K562 (cell line): ENCODE data around the gene TBC1D2. TPM values are rescaled to one million over a fixed set of nuclear protein-coding genes. Genes with fewer than 3 reads are reported as not detected.

ENCODE experiments used
- CEBPB ChIP-seq: fragments of 450-650 bp; IDR thresholded peaks from 2 replicates; pipeline ENCODE4 v1.6.1; 2016; ENCODE audit warnings: missing genetic modification characterization, missing compliant biosample characterization
- CREM ChIP-seq: IDR thresholded peaks from 2 replicates; pipeline ENCODE4 v1.6.1; 2014; ENCODE audit warnings: antibody characterized with exemption, low read depth
- DPF2 ChIP-seq: fragments of 450-650 bp; IDR thresholded peaks from 2 replicates; pipeline ENCODE4 v1.6.1; 2016
- ETS2 ChIP-seq: IDR thresholded peaks from 2 replicates; pipeline ENCODE4 v1.6.1; 2016; ENCODE audit warnings: borderline replicate concordance, missing genetic modification characterization, mild to moderate bottlenecking, moderate library complexity, missing compliant biosample characterization; ENCODE audit not compliant: poor library complexity, severe bottlenecking
- FOS ChIP-seq: IDR thresholded peaks from 3 replicates; pipeline ENCODE4 v1.6.1; 2011; ENCODE audit not compliant: insufficient read length; ENCODE audit errors: extremely low read depth
- FOXK1 ChIP-seq: sonication (generic); formaldehyde crosslinking; IDR thresholded peaks from 2 replicates; pipeline ENCODE4 v1.8.0; 2022; ENCODE audit warnings: missing genetic modification reagents, mild to moderate bottlenecking, borderline replicate concordance
- MBD1 ChIP-seq: fragments of 250-450 bp; sonication (Bioruptor Pico); IDR thresholded peaks from 2 replicates; pipeline ENCODE4 v1.8.0; 2022; ENCODE audit warnings: inconsistent platforms
- MITF ChIP-seq: IDR thresholded peaks from 2 replicates; pipeline ENCODE4 v1.6.1; 2014; ENCODE audit warnings: antibody characterized with exemption
- NR2C2 ChIP-seq, 2 experiments: fragments of 200-800 bp in 1 of 2; sonication (Bioruptor generic) in 1 of 2; sonication (generic) in 1 of 2; formaldehyde crosslinking in 1 of 2; IDR thresholded peaks; 2 replicates each; pipeline versions ENCODE4 v1.6.1 to v1.8.0; 2016 to 2022; ENCODE audit warnings: mild to moderate bottlenecking in 1 of 2, missing compliant biosample characterization in 1 of 2, missing genetic modification characterization in 1 of 2, missing genetic modification reagents in 1 of 2
- POU5F1 ChIP-seq: fragments of 150-350 bp; IDR thresholded peaks from 2 replicates; pipeline ENCODE4 v1.6.1; 2014; ENCODE audit warnings: borderline replicate concordance, low read length, low read depth, mild to moderate bottlenecking; ENCODE audit not compliant: partially characterized antibody
- RAD21 ChIP-seq, 2 experiments: fragments of 250-450 bp in 1 of 2; fragments of 450-650 bp in 1 of 2; sonication (Bioruptor Pico) in 1 of 2; formaldehyde crosslinking in 1 of 2; IDR thresholded peaks in 1 of 2; conservative IDR thresholded peaks in 1 of 2; 2 replicates each; pipeline versions ENCODE4 v1.4.0 to v1.8.0; 2020 to 2022; ENCODE audit warnings: mild to moderate bottlenecking in 2 of 2, moderate library complexity in 1 of 2
- SLC30A9 ChIP-seq: fragments of 250-450 bp; sonication (Bioruptor Pico); IDR thresholded peaks from 2 replicates; pipeline ENCODE4 v1.8.0; 2022; ENCODE audit warnings: mild to moderate bottlenecking, moderate library complexity
- SMAD3 ChIP-seq: fragments of 450-650 bp; formaldehyde crosslinking; conservative IDR thresholded peaks from 2 replicates; pipeline ENCODE4 v1.4.0; 2020; ENCODE audit warnings: mild to moderate bottlenecking
- TAF15 ChIP-seq: fragments of 200-400 bp; formaldehyde crosslinking; IDR thresholded peaks from 2 replicates; pipeline ENCODE4 v1.6.1; 2017; ENCODE audit warnings: mild to moderate bottlenecking, low read depth, low read length, moderate library complexity
- TCF15 ChIP-seq: fragments of 250-450 bp; sonication (Bioruptor Pico); IDR thresholded peaks from 2 replicates; pipeline ENCODE4 v1.8.0; 2022; ENCODE audit warnings: moderate library complexity, mild to moderate bottlenecking, inconsistent platforms
- USF1 ChIP-seq: sonication (generic); formaldehyde crosslinking; IDR thresholded peaks from 2 replicates; pipeline ENCODE4 v1.9.0; 2022; ENCODE audit warnings: mild to moderate bottlenecking, missing genetic modification reagents
- VEZF1 ChIP-seq: fragments of 200-800 bp; sonication (Bioruptor generic); IDR thresholded peaks from 2 replicates; pipeline ENCODE4 v1.6.1; 2017; ENCODE audit warnings: missing genetic modification characterization, missing compliant biosample characterization
- ZNF143 ChIP-seq: sonication (generic); formaldehyde crosslinking; IDR thresholded peaks from 2 replicates; pipeline ENCODE4 v1.9.0; 2022; ENCODE audit warnings: mild to moderate bottlenecking, missing genetic modification reagents
- ZNF316 ChIP-seq: fragments of 450-650 bp; IDR thresholded peaks from 2 replicates; pipeline ENCODE4 v1.6.1; 2016
- ZNF41 ChIP-seq: fragments of 250-450 bp; sonication (Bioruptor Pico); conservative IDR thresholded peaks from 2 replicates; pipeline ENCODE4 v1.4.0; 2020; ENCODE audit warnings: mild to moderate bottlenecking
- polyA plus RNA-seq, 8 experiments: library from polyadenylated mRNA; depleted of rRNA in 4 of 8; stranded (reverse) in 5 of 8; unstranded in 3 of 8; fragments of >200 nt; fragmentation: Nextera tagmentation in 2 of 8; fragmentation: Illumina TruSeq in 1 of 8; extraction: Ambion mirVana in 2 of 8; extraction: Trizol in 1 of 8; gene quantifications; 2 replicates each; pipeline versions ENCODE4 v1.2.1 to v1.2.3, GENCODE V29; 2011 to 2014; ENCODE audit warnings: inconsistent platforms in 1 of 8, missing spikeins in 1 of 8
- total RNA-seq, 7 experiments: library from RNA; depleted of rRNA in 6 of 7; stranded (reverse); fragments of >200 nt in 6 of 7; fragmentation: Illumina TruSeq in 2 of 7; extraction: Trizol in 2 of 7; gene quantifications; 2 replicates each; pipeline versions ENCODE4 v1.2.1 to v1.2.3, GENCODE V29; 2011 to 2021; ENCODE audit warnings: low replicate concordance in 1 of 7

Gene TBC1D2
- total and polyA plus RNA-seq, 9 of the 15 experiments (the other 6 are each of a cell fraction or from before 2014, with no cell fraction given), result 0.10 to 7.0 (median 2.5) TPM

GRCh38 chr9:98248737-98249474 lies 6.5 kb downstream of the TBC1D2 start (continued):
- TF ChIP-seq USF1 (CRISPR knock-in tag), result peak; percentile 65
- no peak for TF ChIP-seq SLC30A9 (CRISPR knock-in tag)
- no peak for TF ChIP-seq FOXK1 (CRISPR knock-in tag)
- TF ChIP-seq SMAD3, result peak; percentile 16; the same call in 1 of the 2 replicates
- peak; percentile 61 for TF ChIP-seq VEZF1 (CRISPR knock-in tag)
- peak; percentile 93 for TF ChIP-seq ZNF316
- no peak for TF ChIP-seq ZNF143 (CRISPR knock-in tag)
- TF ChIP-seq ZNF41 (CRISPR knock-in tag), result no peak
- TF ChIP-seq FOS, result no peak
- peak; percentile 59; the same call in 1 of the 2 replicates for TF ChIP-seq MITF
- no peak for TF ChIP-seq NR2C2 (CRISPR knock-in tag; IDR thresholded peaks at IDR 0.05)
- TF ChIP-seq NR2C2 (tag; IDR thresholded peaks at IDR 0.05), result peak; percentile 60; the same call in 1 of the 2 replicates
- peak; percentile 83 for TF ChIP-seq DPF2
- no peak for TF ChIP-seq POU5F1
- TF ChIP-seq TCF15 (CRISPR knock-in tag), result no peak
- 0 out of 2 replicates have a peak, but pooled peaks have one; percentile 21 for TF ChIP-seq MBD1 (CRISPR knock-in tag)
- TF ChIP-seq RAD21 (CRISPR knock-in tag; conservative IDR thresholded peaks at IDR 0.05 in 1 of 2, IDR thresholded peaks at IDR 0.05 in 1 of 2), result no peak
- no peak for TF ChIP-seq ETS2
- peak; percentile 99 for TF ChIP-seq CEBPB (tag)
- TF ChIP-seq CREM, result peak; percentile 63; the same call in 1 of the 2 replicates
- TF ChIP-seq TAF15, result no peak
